ENCODE measurements around the gene INF2.

The INF2 gene

DNA sequence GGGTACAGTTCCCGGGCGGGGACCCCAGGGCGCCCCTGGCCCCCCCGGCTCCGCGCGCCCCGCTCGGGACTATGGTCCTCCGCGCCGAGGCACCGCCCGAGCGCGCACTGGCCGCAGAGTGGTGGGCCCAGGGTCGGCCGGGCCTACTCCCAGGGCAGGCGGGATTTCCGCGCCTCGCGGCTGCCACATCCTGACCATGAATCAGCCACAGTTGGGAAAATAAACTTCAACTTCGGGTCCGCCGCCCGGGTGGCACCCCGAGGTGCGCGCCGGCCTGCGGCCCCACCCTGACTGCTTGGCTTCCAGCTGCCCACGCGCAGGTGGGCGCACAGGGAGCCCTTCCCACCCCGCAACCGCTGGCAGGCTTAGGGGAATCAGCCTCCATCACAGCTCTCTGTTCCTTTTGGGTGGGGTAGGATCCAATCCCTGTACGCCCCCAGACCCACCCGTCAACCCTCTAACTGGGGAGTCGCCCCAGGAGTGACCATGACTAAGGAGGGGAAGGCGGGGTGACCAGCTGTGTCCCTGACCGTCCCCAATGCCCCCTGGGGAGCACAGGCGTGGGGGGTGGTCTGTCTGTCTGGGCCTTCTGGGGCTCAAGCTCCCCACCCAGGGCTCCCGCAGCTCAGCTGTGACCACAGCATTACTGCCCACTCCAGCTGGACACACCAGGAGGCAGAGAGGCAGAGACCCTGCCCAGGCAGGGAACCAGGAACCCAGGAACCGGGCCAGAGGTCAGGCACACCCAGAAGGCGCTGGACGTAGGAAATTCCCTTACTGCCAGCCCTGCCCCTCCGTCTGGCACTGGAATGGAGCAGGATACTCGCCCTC, 678 bp downstream of the INF2 start:
- no peak for DNase-seq (ENCODE audit: low read depth in 2 of 2)

GRCh38 chr14:104690861-104691455, 1.5 kb downstream of the INF2 start:
- DNase-seq (ENCODE audit: low read depth in 2 of 2), result no peak

DNA sequence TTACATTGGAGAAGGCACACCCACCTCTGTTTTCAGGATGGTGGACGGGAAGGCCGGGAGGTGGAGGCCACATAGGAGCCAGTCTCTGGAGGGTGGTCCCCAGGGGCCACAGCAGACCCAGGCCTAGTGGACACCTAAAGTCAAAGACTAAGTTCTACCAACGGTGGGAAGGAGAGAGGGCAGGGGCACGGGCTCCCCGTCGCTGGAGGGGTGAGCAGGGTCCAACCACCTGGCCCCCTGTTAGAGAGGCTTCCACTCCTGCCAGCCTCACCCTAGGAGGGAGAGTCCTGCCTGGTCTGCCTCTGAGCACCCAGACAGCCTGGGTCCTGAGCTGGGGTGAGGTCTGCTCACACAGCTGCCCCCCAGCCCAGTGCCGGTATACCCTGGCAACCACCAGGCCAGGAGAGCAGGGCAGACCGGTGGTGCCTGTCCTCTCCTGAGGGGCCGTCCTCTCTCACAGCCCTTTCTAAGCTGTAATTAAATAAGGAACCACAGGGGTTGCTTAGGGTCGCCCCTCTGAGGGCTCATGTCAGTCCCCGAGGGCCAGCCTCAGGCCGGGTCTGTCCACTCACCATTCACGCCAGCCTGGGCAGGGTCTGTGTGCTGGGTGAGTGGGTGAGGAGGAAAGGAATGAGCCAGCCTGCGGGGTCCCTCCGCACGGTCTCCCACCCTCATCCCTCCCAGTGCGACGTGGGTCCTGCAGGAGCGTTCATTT, 2.3 kb downstream of the INF2 start:
- no peak for DNase-seq (ENCODE audit: low read depth in 2 of 2)

GRCh38 chr14:104692261-104692938, 3.0 kb downstream of the INF2 start:
- no peak for DNase-seq (ENCODE audit: low read depth in 2 of 2)

DNA sequence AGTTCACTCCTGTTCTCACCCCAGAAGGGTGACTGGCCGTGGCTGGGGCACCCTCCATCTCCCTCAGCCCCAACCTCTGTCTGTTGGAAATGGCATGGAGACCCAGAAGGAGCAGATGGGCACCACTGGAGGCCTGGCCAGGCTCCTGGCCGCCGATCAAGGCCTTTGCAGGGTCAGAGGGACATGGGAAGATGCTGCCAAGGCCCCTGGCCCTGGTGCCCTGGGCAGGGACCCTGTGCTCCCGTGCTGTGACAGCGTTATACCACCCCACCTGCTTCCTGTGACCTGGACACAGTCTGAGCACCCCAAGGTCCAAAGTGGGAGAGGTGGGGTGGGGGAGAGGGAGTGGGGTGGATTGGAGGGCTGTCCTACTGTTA, 3.5 kb downstream of the INF2 start:
- DNase-seq (ENCODE audit: low read depth in 2 of 2), result no peak

- no peak for DNase-seq (ENCODE audit: low read depth in 2 of 2)
Observed at GRCh38 chr14:104693482-104694431, 4.3 kb downstream of the INF2 start.

DNA sequence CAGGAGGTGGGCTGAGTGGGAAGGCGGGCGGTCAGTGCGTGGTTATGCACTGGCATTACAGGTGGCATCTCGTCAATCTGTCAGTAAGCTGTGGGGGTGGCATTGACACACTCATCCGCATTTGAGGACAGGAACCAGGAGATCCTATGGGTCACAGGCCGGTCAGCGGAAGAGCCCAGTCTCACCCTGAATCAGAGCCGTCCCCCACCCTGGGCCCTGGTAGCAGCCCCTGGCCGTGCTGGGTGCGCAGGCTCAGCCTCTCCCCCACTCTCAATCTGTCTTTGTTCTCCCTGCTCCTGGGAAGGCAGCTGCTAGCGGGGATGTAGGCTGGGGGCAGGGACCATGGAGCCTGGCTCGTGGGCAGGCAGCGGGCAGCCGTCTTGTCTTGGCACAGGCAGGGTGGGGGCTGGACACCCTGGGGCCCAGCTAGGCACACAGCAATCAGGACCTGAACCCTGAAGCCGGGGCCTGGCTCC, 5.1 kb downstream of the INF2 start:
- DNase-seq (ENCODE audit: low read depth in 2 of 2), result no peak

DNA sequence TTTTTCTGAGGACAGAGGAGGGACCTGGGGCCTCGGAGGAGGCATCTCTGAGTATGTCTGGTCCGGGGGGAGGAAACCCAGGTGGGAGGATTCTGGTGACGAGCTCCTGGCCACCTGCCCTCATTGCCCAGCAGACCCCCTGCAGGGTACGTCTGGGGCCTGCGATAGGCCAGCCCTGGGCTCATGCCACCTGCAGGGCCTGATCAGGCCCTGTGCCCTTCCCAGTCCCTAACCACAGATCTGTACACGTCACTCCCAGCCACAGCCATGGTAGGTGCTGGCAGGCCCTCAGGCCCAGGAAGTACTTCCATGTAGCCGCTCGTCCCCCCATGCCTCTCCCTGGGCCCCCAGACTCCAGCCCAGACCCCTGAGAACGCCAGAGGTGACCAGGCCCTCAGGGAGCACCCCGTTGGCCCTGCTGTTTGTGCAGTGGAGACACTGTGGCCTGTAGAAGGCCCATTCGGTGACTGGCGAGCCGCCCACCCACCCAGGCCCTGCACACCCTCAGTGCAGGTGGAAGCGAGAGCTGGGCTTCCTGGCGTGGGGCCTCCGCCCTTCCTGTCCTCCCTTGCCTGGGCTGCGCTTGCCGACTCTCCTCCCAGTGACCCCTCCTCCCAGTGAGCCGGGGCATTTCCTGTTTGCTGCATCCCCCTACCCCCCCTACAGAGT, 5.7 kb downstream of the INF2 start:
- peak in 1 of 2 donors; percentile 20 for DNase-seq (ENCODE audit: low read depth in 2 of 2)

- DNase-seq (ENCODE audit: low read depth in 2 of 2), result no peak
Observed at GRCh38 chr14:104695660-104696000, 6.2 kb downstream of the INF2 start.

DNA sequence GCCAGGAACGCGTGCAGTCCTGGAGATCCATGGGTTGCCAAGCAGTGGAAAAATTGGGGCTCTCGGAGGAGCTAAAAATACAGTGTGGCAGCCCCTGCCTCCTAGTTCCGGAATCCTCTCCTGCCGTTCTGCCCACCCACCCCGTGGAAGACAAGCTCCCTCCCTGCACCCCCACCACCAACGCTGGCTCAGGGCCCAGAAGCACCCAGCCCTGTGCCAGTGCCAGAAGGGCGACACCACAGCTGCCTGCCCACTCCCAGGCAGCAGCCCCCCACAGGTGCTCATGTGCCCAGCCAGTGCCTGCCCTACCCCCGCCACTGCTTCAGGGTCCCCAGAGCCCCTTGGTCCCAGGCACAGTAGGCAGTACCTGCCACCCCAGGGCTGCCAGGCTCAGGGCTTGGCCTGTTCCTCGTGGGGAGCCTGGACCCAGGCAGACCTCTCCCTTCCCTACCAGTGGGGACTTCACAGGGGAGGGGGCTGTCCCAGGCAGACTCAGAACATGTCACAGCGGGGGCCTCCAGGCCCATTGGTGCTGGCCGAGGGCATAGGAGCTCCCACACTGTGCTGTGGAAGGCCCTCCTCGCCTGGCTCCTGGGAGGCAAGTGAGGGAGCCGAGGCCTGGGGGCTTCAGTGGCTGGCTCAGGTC, 7.4 kb downstream of the INF2 start:
- no peak for DNase-seq (ENCODE audit: low read depth in 2 of 2)

- no peak for DNase-seq (ENCODE audit: low read depth in 2 of 2)
Observed at GRCh38 chr14:104697317-104697703, 7.9 kb downstream of the INF2 start.

GRCh38 chr14:104697892-104698583, 8.6 kb downstream of the INF2 start:
- DNase-seq (ENCODE audit: low read depth in 2 of 2), result no peak

GRCh38 chr14:104698688-104699425, 9.4 kb downstream of the INF2 start:
- no peak for DNase-seq (ENCODE audit: low read depth in 2 of 2)

GRCh38 chr14:104699426-104699748, 10.0 kb downstream of the INF2 start:
- DNase-seq (ENCODE audit: low read depth in 2 of 2), result no peak

DNA sequence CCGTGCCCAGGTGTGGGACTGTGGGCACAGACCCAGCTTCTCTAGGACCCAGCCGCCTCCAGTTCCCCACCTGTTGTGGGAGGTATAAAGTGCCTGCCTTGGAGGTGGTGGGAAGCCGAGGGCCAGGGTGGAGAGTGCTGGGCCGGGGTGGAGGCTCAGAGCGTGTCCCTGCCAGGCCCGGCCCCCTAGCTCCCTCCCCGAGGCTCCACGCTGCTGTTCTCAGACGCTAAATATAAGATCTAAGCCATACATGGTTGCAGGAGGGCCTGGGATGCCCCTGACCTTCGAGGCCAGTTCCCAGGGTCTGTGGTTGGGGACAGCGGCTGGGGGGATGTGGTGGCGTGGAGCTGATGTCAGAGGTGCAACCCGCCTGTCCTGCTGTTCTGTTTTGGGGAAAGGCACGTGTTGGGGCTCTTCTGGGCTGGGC, 10.8 kb downstream of the INF2 start:
- DNase-seq (ENCODE audit: low read depth in 2 of 2), result no peak

DNA sequence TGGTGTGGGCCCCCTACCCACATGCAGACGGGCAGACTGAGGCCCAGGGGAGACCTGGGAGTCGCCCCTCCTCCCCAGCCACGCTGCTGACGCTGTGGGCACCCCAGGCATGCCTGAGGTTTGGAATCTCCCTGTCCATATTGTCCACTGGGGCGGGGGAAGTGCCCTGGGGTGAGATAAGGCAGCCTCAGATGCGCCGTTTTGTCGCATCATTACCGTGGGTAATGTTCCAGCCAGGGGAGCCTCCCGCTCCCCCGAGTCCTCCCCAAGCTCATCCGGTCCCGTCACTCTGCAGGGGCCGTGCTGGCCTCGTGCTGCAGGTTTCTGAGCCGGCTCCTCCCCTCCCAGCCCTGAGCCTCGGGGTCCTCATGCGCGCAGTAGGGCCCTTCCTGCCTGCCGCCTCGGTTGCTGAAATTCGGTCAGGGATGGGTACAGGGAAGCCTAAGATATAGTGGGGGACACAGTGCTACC, 11.4 kb downstream of the INF2 start:
- no peak for DNase-seq (ENCODE audit: low read depth in 2 of 2)

GRCh38 chr14:104701383-104702076, 12.1 kb downstream of the INF2 start:
- no peak for DNase-seq (ENCODE audit: low read depth in 2 of 2)

- no peak for DNase-seq (ENCODE audit: low read depth in 2 of 2)
Observed at GRCh38 chr14:104702106-104702505, 12.7 kb downstream of the INF2 start.
